ENCODE data around the gene CA14.
A peak's percentile ranks its signal among the peaks of the same experiment; 100 is the strongest.
"Not testable (repeated sequence)": the region's sequence is repeated elsewhere in the genome, so short reads cannot be mapped to it uniquely, and the experiment has no call there.

Gene CA14

DNA sequence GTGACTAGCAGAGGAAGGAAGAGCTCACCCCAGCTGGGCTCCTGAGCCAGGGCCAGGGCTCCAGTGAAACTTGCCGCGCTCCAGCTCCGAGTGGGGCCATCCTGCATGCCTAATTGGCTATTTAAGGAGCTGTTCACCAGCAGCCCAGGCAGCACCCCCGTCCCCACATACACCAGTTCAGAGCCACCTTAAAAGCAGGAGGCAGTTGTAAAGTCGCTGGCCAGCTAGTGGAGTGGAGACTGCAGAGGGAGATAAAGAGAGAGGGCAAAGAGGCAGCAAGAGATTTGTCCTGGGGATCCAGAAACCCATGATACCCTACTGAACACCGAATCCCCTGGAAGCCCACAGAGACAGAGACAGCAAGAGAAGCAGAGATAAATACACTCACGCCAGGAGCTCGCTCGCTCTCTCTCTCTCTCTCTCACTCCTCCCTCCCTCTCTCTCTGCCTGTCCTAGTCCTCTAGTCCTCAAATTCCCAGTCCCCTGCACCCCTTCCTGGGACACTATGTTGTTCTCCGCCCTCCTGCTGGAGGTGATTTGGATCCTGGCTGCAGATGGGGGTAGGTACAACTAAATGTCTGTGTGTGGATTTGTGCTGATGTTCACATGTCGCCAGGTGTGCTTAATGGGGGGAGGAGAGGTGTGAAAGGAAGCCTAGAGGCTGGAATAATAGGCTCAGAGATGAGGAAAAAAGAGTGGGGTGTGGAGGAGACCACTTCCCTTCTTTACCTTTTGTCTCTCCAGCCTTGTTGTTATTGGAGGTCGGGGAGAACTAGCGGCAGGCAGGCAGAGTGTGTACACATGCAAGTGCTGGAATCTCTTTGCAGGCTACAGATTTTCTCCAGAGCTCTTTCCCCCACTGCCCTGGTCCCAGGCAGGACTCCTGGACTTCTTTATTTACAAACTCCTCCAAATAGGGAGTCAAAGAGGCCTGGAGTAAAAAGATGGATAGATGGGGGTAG is at the start of gene CA14:
Gene CA14 (plus strand): TSS at position 151 of the 962 bp plus-strand sequence. CDS start 355 bp downstream, at position 506.
- no peak for DNase-seq

GRCh38 chr1:150208460-150208859 is 49.1 kb upstream of the CA14 start:
- not testable (repeated sequence) for DNase-seq

DNA sequence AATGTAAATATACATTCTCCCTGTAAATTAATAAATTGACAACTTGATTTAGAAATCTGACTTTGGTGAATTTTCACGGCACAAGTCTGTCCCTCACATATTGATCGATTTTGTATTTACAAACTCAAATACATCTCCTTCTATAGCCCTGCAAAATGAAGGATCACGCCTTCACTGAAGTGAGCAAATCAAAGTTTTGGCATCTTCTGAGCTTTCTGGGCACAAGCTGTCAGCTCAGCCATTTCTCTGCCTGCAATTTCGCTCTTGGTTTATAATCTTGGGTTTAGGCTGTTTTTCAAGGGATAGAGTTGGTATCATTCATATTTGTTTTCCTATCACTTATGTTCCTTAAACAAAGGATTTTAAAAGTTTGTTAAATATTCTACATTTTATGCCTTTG is 47.5 kb upstream of the CA14 start:
- DNase-seq = no peak

DNA sequence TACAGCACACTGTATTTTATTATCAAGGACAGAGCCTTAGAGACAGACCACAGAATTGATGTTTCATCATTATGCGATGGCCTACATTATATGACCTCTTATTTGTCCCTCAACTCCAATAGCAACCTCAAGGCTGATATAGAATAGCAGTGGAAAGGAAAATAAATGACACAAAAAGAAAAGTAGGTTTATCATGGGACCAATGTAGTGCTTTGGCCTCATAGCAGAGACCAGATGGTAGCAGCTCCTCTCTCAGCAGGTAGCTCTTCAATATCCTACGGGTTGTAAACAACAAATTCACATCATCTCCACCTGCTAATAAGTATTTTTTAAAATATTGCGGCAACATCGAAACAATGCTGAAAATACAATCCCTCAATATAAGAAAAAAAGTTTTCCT is 46.9 kb upstream of the CA14 start:
- no peak for DNase-seq

DNA sequence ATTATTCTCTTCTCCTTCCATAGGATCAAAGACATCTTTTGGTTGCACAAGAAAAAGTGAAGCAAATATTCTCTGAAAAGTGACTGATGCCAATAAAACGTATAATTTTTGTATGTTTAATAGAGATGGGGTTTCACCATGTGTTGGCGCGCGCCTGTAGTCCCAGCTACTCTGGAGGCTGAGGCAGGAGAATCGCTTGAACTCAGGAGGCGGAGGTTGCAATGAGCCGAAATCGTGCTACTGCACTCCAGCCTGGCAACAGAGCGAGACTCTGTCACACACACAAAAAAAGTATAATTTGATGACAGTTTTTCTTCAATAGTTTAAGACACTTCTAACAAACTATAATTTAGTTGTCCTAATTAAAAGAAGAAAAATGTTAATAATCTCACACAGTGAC is 45.5 kb upstream of the CA14 start:
- DNase-seq = no peak

DNA sequence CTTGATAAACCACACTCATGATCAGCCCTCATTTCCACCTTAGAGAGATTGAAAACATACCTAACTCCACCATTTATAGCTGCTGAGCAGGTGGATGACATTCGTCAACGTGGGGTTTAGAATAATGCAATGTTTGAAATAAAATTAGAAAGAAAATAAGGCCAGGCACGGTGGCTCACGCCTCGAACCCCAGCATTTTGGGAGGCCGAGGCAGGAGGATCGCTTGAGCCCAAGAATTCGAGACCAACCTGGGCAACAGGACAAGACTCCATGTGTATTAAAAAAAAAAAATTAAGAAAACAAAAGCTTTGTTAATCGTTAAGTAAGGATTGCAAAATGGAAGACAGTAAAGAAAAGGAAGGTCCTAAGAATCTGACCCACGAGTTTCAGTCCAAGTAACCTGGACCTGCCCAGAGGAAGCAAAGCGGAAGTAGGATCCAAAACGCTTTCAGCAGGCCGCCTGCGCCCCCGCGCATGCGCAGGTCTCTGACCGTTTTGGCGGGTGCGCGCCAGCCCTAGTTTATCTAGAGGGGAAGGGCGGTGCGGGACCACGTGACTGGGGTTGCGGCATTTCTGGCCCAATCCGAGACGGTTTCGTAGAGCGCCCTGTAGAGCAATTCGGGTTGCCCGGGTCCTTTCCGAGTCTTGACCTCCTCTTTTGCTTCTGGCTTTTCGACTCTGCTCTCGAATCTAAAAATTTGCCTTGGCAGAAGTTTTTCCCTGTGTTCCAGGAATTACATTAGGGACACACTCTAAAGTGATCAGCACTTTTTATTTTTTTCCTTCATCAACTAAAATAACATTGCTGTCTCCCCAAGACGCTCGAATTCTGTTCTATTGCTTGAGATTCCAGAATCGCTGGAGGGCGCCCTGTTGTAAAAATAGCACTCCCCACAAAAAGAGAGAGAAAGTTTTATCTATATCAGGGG is 44.1 kb upstream of the CA14 start:
- DNase-seq = peak; percentile 96

DNA sequence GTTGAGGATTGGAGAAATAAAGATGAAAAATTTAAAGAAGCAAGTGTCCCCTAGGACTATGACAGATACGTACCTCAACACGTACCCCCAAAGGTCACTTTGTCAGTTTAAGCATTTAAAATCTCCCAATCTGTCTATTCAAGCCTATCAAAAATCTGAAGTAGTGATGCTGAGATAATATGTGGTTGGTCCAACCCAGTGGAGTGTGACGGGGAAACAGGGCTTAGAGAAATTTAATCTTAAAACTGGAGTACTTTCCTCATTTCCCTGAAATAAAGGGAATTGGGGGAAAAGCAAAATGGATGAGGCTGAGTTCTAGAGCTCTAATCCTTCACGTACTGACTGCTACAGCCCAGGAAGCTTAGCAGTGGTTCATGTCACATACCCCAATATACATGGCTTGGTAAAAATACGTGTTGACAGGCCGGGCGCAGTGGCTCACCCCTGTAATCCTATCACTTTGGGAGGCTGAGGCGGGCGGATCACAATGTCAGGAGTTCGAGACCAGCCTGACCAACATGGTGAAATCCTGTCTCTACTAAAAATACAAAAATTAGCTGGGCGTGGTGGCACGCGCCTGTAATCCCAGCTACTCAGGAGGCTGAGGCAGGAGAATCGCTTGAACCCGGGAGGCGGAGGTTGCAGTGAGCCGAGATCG is 43.3 kb upstream of the CA14 start:
- not testable (repeated sequence) for DNase-seq

DNA sequence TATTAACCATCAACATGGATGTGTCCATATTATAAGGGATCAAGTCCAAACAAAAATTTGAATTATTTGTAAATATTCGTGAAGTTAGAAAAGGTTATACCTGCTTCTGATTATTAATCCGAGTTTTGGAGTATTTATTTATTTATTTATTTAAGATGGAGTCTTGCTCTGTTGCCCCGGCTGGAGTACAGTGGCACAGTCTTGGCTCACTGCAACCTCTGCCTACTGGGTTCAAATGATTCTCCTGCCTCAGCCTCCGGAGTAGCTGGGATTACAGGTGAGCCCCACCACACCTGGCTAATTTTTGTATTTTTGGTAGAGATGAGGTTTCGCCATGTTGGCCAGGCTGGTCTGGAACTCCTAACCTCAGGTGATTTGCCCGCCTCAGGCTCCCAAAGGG is 41.7 kb upstream of the CA14 start:
- not testable (repeated sequence) for DNase-seq

GRCh38 chr1:150221552-150221951 is 36.0 kb upstream of the CA14 start:
- no peak for DNase-seq

GRCh38 chr1:150224983-150225382 is 32.6 kb upstream of the CA14 start:
- no peak for DNase-seq

- no peak for DNase-seq
Observed at GRCh38 chr1:150225546-150225945, 32.0 kb upstream of the CA14 start.

DNA sequence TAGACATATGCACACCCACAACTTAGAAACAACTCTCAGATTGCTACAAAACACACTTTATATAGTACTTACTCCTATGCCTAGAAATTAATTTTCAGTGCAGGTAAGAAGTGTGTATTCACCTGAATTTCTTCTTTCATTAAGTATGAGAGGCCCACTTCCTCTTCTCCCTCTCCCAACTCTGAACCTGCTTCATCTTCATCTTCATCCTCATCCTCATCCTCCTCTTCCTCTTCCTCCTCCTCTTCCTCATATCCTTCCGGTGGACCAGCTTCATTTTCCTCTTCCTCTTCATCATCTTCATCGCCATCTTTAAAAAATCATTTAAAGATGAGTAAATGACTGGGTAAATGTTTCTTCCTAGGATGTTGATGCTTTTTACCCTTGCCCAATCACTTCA is 31.1 kb upstream of the CA14 start:
- no peak for DNase-seq

DNA sequence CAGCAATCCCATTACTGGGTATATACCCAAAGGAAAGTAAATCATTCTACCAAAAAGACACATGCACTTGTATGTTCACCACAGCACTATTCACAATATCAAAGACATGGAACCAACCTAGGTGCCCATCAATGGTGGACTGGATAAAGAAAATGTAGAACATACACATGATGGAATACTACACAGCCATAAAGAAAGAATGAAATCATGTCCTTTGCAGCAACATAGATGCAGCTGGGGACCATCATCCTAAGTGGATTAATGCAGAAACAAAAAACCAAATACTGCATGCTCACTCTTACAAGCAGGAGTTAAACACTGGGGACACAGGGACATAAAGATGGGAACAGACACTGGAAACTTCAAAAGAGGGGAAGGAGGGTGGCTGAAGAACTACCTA is 30.3 kb upstream of the CA14 start:
- DNase-seq = no peak

DNA sequence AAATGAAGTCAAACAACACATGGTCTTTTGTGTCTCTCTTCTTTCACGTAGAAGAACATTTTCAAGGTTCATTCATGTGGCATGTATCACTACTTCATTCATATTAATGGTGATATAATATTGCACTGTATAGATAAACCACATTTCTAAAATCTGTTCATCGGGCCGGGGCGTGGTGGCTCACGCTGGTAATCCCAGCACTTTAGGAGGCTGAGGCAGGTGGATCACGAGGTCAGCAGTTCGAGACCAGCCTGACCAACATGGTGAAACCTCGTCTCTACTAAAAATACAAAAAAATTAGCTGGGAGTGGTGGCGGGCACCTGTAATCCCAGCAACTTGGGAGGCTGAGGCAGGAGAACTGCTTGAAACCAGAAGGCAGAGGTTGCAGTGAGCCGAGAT is 29.3 kb upstream of the CA14 start:
- not testable (repeated sequence) for DNase-seq

GRCh38 chr1:150232921-150233320 is 24.7 kb upstream of the CA14 start:
- not testable (repeated sequence) for DNase-seq

DNA sequence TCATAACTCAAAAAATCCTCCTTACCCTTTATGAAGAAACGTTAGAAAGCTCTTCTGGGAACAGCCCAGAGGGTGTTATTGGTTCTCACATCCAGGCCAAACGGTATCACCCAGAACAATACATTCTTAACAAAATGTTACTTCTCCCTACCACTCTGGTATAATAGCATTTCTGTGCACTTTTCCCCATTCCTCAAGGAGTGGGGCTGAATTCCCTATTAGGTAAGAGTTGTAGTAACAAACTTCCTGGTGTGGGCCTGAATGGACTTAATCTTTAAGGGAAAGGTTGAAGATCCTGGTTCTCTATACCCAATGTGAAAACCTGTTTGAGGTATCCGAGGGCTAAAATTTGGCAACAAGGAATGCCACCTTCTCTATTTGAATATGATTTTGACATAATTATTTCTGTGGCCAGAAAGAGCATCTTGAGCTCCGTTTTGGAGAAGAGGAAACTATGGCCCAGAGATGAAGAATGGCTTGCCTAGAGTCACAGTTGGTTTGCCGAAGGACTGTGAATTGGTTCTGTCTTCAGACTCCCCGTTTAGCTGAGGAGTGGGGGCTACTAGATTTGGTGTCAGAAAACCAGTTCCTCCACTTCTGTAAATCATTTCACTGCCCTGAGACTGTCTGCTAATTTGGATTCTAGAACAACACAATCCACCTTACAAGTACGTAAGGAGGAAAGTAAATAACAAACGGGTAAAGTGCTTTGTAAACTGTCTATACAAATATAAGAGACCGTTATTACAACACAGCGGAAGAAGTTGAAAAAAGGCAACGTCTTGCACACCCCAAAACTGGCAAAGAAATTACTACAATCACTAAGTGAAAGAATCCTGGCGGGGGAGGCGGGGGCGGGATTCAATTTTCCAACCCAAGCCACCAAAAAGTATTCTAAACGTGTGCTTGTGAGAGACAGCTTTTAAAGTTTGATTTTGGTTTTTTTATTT is 23.9 kb upstream of the CA14 start:
- peak; percentile 85 for DNase-seq

GRCh38 chr1:150234309-150234565 is 23.3 kb upstream of the CA14 start:
- no peak for DNase-seq

GRCh38 chr1:150234566-150235293 is 22.8 kb upstream of the CA14 start:
- DNase-seq = peak; percentile 96

GRCh38 chr1:150235294-150235851 is 22.2 kb upstream of the CA14 start:
- peak; percentile 76 for DNase-seq

GRCh38 chr1:150235852-150236613 is 21.5 kb upstream of the CA14 start, which contains the start of gene ANP32E:
TSS of gene ANP32E (minus strand) at chr1:150236112. CDS start at chr1:150235786, 326 bp downstream.
- DNase-seq = peak; percentile 97
